Suprapubic skin (tissue), 4 donors: Measurements from ENCODE around the gene RNASET2. TPM values are rescaled to one million over a fixed set of nuclear protein-coding genes. Genes with fewer than 3 reads are reported as not detected.
A peak's percentile ranks its signal among the peaks of the same experiment; 100 is the strongest.

Source experiments
- DNase-seq, 2 donors: peaks; one replicate each; pipeline ENCODE4 v3.0.0-alpha.2; 2019; ENCODE audit warnings: low spot score in 2 of 2
- H3K27ac ChIP-seq: fragments of 200-600 bp; sonication (generic); one replicate; pipeline ENCODE4 v1.5.1; 2019
- H3K27me3 ChIP-seq: fragments of 200-600 bp; sonication (generic); one replicate; pipeline ENCODE4 v1.5.1; 2019
- H3K36me3 ChIP-seq: fragments of 200-600 bp; sonication (generic); one replicate; pipeline ENCODE4 v1.5.1; 2019
- H3K4me1 ChIP-seq: fragments of 200-600 bp; sonication (generic); one replicate; pipeline ENCODE4 v1.5.1; 2019
- H3K4me3 ChIP-seq: fragments of 200-600 bp; sonication (generic); one replicate; pipeline ENCODE4 v1.5.1; 2019; ENCODE audit warnings: mild to moderate bottlenecking
- H3K9me3 ChIP-seq: fragments of 200-600 bp; sonication (generic); one replicate; pipeline ENCODE4 v1.5.1; 2019
- EP300 ChIP-seq: sonication (generic); formaldehyde crosslinking; IDR thresholded peaks from one replicate; pipeline ENCODE4 v1.6.1; 2017; ENCODE audit warnings: antibody characterized with exemption
- POLR2A ChIP-seq, 2 donors: fragments of 450-650 bp; IDR thresholded peaks; one replicate each; pipeline ENCODE4 v1.6.1; 2017; ENCODE audit warnings: antibody characterized with exemption in 2 of 2, mild to moderate bottlenecking in 2 of 2, moderate library complexity in 2 of 2
- POLR2AphosphoS5 ChIP-seq, 3 donors: sonication (generic); formaldehyde crosslinking; IDR thresholded peaks; one replicate each; pipeline ENCODE4 v1.6.1; 2017; ENCODE audit warnings: antibody characterized with exemption in 3 of 3
- WGBS: methylation state at CpG from one replicate; pipeline ENCODE4 v1.1.5; 2018; 5-methylcytosine and 5-hydroxymethylcytosine counted together
- total RNA-seq, 4 donors: library from RNA; depleted of rRNA; stranded (reverse); fragments of >200 nt; gene quantifications; one replicate each; pipeline ENCODE4 v1.1.0, GENCODE V29; 2016
- TF ChIP-seq, protein P1 (sequence below), 2 donors: fragments of 200-600 bp in 1 of 2; fragments of 450-650 bp in 1 of 2; sonication (generic) in 1 of 2; IDR thresholded peaks; one replicate each; pipeline ENCODE4 v1.5.1; 2016 to 2019; ENCODE audit warnings: antibody characterized with exemption in 2 of 2, mild to moderate bottlenecking in 1 of 2, moderate library complexity in 1 of 2

The RNASET2 gene
- total RNA-seq, 4 donors from 2014 or later = 36.3 to 62.5 (median 53.9) TPM

DNA sequence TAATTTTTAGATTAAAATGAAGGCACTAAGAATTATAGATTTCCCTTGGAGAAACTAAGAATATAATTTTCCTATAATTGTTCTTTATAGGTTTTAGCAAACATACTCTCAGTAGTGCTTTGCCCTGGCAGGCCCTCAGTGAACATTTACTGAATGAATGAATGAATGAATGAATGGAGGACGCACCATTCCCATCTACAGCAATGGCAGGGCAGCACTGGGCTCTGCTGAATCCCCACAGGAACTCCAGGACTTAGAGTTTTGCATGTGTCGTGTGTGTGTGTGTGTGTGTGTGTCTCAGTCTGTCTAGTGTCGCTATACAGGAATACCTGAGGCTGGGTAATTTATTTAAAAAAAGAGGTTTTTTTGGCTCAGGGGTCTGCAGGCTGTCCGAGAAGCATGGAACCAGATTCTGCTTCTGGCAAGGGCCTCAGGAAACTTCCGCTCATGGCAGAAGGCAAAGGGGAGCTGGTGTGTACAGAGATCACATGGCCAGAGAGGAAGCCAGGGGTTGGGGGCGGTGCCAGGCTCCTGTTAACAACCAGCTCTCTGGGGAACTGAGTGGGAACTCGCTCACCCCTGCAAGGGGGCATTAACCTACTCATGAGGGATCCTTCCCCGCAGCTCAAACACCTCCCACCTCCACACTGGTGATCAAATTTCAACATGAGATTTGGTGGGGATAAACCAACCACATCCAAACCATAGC is 20.1 kb downstream of the RNASET2 start:
- DNase-seq = peak in 1 of 2 donors; percentile 48
- Histone ChIP-seq H3K36me3 (peaks cover 50% of the 10 kb centered on the region), H3K27me3 (no peaks in the 10 kb centered on the region), H3K4me3 (no peak overlapping the region), H3K27ac (no peak overlapping the region), H3K4me1 (no peaks in the 10 kb centered on the region), H3K9me3 (no peaks in the 10 kb centered on the region)
- 68% methylated on average over 8 of the region's 8 CpGs for WGBS
- TF ChIP-seq, protein P1, sequence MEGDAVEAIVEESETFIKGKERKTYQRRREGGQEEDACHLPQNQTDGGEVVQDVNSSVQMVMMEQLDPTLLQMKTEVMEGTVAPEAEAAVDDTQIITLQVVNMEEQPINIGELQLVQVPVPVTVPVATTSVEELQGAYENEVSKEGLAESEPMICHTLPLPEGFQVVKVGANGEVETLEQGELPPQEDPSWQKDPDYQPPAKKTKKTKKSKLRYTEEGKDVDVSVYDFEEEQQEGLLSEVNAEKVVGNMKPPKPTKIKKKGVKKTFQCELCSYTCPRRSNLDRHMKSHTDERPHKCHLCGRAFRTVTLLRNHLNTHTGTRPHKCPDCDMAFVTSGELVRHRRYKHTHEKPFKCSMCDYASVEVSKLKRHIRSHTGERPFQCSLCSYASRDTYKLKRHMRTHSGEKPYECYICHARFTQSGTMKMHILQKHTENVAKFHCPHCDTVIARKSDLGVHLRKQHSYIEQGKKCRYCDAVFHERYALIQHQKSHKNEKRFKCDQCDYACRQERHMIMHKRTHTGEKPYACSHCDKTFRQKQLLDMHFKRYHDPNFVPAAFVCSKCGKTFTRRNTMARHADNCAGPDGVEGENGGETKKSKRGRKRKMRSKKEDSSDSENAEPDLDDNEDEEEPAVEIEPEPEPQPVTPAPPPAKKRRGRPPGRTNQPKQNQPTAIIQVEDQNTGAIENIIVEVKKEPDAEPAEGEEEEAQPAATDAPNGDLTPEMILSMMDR (IDR thresholded peaks at IDR 0.05) = no peak
- no peak for TF ChIP-seq POLR2A (IDR thresholded peaks at IDR 0.05)
- no peak for TF ChIP-seq EP300
- no peak for TF ChIP-seq POLR2AphosphoS5 (IDR thresholded peaks at IDR 0.05)

DNA sequence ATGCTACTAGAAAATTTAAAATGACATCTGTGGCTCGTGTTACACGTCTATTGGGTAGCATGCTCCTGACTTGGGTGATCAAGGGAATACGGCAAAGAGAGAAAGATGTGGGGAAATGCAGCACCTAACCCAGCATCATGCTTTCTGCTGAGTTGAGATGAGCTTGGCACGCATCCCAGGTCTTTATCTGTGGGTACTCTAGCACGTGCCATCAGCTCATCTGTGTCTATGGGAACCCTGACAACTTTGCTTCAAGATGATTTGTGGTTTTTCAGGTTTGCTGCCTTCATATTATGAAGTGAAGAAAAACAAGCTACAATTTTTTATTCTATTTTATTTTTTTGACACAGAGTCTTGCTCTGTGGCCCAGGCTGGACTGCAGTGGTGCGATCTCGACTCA is 21.0 kb downstream of the RNASET2 start:
- Histone ChIP-seq H3K36me3 (peaks cover 47% of the 10 kb centered on the region), H3K9me3 (no peaks in the 10 kb centered on the region), H3K27ac (no peak overlapping the region), H3K4me3 (no peak overlapping the region), H3K27me3 (no peaks in the 10 kb centered on the region), H3K4me1 (no peaks in the 10 kb centered on the region)
- no peak for DNase-seq
- TF ChIP-seq, protein P1 (IDR thresholded peaks at IDR 0.05) = no peak
- TF ChIP-seq POLR2AphosphoS5 (IDR thresholded peaks at IDR 0.05) (no peak), EP300 (no peak), POLR2A (IDR thresholded peaks at IDR 0.05) (no peak)
- WGBS = 89% methylated on average over 7 of the region's 7 CpGs

- H3K27ac ChIP-seq = no peak overlapping the region
- 69% methylated on average over 8 of the region's 8 CpGs for WGBS
- peaks cover 51% of the 10 kb centered on the region for H3K36me3 ChIP-seq
- H3K9me3 ChIP-seq = no peaks in the 10 kb centered on the region
- TF ChIP-seq EP300 = no peak
- TF ChIP-seq, protein P1 (IDR thresholded peaks at IDR 0.05) = no peak
- TF ChIP-seq POLR2A (IDR thresholded peaks at IDR 0.05) = no peak
- TF ChIP-seq POLR2AphosphoS5 (IDR thresholded peaks at IDR 0.05) = no peak
- no peak for DNase-seq
- H3K4me1 ChIP-seq = no peaks in the 10 kb centered on the region
- no peak overlapping the region for H3K4me3 ChIP-seq
- no peaks in the 10 kb centered on the region for H3K27me3 ChIP-seq
These were observed 22.2 kb downstream of the RNASET2 start for GRCh38 chr6:166934174-166934573.

- Histone ChIP-seq H3K9me3 (no peaks in the 10 kb centered on the region), H3K4me1 (no peaks in the 10 kb centered on the region), H3K27ac (no peak overlapping the region), H3K4me3 (no peak overlapping the region), H3K36me3 (peaks cover 50% of the 10 kb centered on the region), H3K27me3 (no peaks in the 10 kb centered on the region)
- WGBS = 96% methylated on average over 6 of the region's 6 CpGs
- DNase-seq = no peak
- TF ChIP-seq EP300 (no peak), POLR2A (IDR thresholded peaks at IDR 0.05) (no peak), POLR2AphosphoS5 (IDR thresholded peaks at IDR 0.05) (no peak)
- TF ChIP-seq, protein P1 (IDR thresholded peaks at IDR 0.05) = no peak
These were observed 23.0 kb downstream of the RNASET2 start for GRCh38 chr6:166933396-166933795.

- TF ChIP-seq POLR2AphosphoS5 (IDR thresholded peaks at IDR 0.05) (no peak), EP300 (no peak), POLR2A (IDR thresholded peaks at IDR 0.05) (no peak)
- TF ChIP-seq, protein P1 (IDR thresholded peaks at IDR 0.05) = no peak
- WGBS = 98% methylated on average over 9 of the region's 10 CpGs
- DNase-seq = no peak
- Histone ChIP-seq H3K4me3 (no peak overlapping the region), H3K9me3 (no peaks in the 10 kb centered on the region), H3K27me3 (no peaks in the 10 kb centered on the region), H3K4me1 (no peaks in the 10 kb centered on the region), H3K36me3 (peaks cover 42% of the 10 kb centered on the region), H3K27ac (no peak overlapping the region)
These were observed 23.7 kb downstream of the RNASET2 start for GRCh38 chr6:166932616-166933015.
